Activated naive CD4-positive, alpha-beta T cell treated with anti-CD3 and anti-CD28 coated beads for 36 hours (primary cell): ENCODE measurements around the gene PALS1. TPM values are rescaled to one million over a fixed set of nuclear protein-coding genes. Genes with fewer than 3 reads are reported as not detected.

Source experiments
- total RNA-seq, 2 experiments: library from RNA; stranded (reverse); gene quantifications; one replicate each; pipeline ENCODE4 v1.2.3, GENCODE V29; 2021

The PALS1 gene
- total RNA-seq, 2 experiments from 2014 or later, result 6.6 to 7.6 TPM

Other genes starting within 250 kb of the PALS1 start
- not detected for gene GARIN2, start 52.0 kb upstream of the PALS1 start, total RNA-seq
- 10 to 100 TPM; 16.5 to 19.9 TPM for gene ATP6V1D, start 118.4 kb downstream of the PALS1 start, total RNA-seq
- gene EIF2S1, start 118.9 kb downstream of the PALS1 start, total RNA-seq, result 100 to 1,000 TPM; 186 to 196 TPM
- 1 to 10 TPM; 2.2 to 3.2 TPM for gene PLEK2, start 170.7 kb downstream of the PALS1 start, total RNA-seq
- gene TMEM229B, start 247.3 kb downstream of the PALS1 start, total RNA-seq, result under 1 TPM; 0.49 to 0.64 TPM